GF-D8 (cell line): ENCODE results near the gene PRSS38.
"Not testable (repeated sequence)": the region's sequence is repeated elsewhere in the genome, so short reads cannot be mapped to it uniquely, and the experiment has no call there.

Experiments used
- DNase-seq: peaks from one replicate; lab custom pipeline; 2025; lab: John Stamatoyannopoulos, UW

PRSS38 gene

DNA sequence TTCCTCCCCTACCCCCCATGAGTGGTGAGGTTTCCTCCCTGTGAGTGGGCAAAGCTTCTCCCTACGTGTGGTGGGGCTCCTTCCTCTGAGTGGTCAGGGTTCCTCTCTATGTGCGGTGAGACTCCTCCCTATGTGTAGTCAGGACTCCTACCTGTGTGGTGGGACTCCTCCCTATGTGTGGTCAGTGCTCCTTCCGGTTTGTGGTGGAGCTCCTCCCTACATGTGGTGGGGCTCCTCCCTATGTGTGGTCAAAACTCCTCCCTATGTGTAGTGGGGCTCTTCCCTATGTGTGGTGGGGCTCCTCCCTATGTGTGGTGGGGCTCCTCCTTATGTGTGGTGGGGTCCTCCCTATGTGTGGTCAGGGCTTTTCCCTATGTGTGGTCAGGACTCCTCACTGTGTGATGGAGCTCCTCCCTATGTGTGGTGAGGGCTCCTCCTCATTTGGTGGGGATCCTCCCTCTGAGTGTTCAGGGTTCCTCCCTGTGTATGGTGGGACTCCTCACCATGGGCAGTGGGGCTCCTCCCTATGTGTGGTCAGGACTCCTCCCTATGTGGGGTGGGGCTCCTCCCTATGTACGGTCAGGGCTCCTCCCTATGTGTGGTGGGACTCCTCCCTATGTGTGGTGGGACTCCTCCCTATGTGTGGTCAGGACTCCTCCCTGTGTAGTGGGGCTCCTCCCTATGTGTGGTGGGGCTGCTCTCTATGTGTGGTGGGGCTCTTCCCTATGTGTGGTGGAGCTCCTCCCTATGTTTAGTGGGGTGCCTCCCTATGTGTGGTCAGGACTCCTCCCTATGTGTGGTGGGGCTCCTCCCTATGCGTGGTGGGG, 29.1 kb downstream of the PRSS38 start:
- DNase-seq = no peak

GRCh38 chr1:227845147-227845458, 29.6 kb downstream of the PRSS38 start:
- DNase-seq = no peak

DNA sequence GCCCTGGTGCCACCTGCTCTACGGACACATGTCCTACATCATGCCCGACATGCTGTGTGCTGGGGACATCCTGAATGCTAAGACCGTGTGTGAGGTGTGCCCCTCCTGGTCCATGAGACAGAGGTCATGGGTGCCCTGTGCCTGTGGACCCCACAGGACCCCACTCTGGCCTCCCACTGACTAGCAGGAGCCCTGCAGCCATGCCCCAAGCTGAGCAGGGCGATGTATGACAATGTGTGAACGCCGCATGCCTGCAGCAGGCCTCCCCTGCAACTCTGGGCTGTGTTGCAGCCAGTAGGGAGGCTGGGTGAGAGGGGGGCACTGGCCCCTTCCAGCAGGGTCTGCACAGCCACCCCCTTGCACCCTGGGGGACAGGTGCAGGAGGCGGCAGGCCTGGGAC, 30.0 kb downstream of the PRSS38 start:
- no peak for DNase-seq

DNA sequence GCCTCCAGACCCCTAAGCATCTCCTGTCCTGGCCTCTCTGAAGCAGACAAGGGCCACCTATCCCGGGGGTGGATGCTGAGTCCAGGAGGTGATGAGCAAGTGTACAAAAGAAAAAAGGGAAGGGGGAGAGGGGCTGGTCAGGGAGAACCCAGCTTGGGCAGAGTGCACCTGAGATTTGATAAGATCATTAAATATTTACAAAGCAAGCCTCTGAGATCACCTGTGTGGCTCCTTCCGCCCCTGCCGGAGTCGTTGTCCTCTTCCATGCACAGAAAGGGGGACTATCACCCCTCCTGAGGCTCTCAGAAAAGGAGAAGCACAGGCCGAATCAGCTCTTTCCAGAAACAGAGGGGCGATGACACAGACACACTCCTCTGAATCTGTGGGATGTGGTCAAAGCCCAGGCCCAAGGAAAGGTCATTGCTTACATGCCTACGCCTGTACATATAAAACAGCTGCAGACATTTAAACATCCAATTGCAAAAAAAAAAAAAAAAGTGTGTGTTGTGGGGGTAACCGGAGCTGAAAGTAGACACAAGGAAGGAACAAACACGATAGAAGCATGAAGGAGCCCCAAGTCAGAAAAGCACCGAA, 30.9 kb downstream of the PRSS38 start:
- DNase-seq = no peak

DNA sequence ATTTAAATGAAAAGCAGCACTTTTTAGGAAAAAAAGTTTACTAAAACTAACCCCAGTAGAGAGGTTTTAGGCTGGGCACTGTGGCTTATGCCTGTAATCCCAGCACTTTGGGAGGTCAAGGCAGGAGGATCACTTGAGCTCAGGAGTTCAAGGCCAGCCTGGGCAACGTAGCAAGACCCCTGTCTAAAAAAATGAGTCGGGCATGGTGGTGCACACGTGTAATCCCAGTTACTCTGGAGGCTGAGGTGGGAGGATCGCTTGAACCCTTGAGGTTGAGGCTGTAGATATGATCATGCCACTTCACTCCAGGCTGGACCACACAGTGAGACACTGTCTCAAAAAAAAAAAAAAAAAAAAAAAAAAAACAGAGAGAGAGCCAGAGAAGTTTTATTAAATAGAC, 31.6 kb downstream of the PRSS38 start:
- not testable (repeated sequence) for DNase-seq

DNA sequence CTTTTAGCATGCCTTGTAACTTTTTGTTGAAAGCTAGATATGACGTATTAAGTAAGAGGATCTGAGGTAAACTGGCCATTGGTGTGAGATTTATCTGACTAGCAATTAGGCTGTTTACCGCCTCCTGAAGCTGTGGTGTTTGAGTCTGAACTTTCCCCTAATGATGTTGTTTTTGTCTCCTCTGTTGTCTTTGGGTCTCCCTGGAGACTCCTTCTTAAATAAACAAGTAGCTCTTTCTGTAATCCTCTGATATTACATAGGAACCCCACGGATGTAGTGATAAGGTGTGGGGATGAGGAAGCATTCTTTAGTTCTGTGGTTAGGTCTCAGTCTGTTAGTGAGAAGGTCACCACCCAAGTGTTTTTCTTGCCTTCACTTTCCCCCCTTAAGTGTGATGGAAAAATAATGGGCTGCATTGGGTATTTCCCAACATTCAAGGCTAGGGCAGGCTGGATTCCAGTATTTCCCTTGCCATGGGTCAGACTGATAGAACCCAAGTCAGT, 33.0 kb downstream of the PRSS38 start:
- DNase-seq = no peak

DNA sequence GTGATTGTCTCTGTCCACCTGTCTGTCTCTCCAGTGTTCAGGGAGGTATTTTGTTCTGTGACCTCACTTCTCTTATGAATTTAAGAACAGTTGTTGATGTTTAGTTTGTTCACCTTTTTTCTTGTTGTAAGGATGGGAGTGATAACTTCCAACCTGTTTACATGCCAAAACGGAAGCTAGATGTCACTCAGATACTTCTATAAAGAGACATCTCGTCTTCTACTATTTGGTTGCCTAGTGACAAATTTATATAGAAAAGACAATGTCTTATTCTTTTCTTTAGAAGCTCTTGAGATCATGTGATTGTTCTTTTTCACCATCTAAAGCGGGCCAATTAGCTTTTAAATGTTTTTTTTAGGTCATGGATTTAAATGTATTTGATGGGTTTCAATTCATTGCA, 33.8 kb downstream of the PRSS38 start:
- no peak for DNase-seq

DNA sequence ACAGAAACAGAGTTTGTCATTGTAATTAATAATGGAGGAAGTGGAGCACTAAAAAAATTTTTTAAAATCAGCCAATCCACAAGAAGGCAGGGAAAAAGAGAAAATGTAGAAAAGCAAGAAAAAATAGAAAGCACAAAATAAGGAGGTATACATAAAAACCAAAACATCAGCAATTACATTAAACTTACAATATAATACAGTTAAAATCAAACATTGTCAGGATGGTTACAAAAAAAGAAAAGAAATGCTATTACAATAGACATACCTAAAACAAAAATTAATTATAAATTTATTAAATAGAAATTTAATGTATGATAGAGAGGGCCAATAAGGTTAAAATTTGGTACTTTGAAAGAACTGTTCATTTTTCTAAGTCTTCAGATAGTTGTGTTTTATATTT, 38.7 kb downstream of the PRSS38 start:
- DNase-seq = no peak

GRCh38 chr1:227855687-227856086, 40.2 kb downstream of the PRSS38 start:
- DNase-seq = no peak

DNA sequence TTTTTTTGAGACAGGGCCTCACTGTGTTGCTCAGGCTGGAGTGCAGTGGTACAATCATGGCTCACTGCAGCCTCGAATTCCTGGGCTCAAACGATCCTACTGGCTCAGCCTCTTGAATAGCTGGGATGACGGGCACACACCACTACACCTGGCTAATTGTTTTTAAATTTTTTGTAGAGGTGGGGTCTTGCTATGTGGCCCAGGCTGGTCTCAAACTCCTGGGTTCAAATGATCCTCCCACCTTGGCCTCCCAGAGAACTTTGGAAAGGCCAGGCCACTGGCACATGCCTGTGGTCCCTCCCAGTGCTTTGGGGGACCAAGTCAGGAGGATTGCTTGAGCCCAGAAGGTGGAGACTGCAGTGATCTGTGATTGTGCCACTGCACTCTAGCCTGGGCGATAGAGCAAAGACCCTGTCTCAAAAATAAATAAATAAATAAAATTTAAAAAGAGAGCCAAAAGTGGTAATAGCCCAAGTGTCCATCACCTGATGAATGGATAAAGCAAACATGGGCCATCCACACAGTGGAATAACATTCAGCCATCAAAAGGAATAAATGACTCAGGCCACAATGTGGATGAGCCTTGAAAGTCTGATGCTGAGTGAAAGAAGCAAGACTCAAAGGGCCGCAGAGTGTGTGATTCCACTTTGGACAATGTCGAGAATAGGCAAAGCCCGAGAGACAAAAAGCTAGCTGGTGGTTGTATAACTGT, 40.8 kb downstream of the PRSS38 start:
- DNase-seq = no peak

- no peak for DNase-seq
These were observed 49.4 kb downstream of the PRSS38 start for GRCh38 chr1:227864882-227865281.

DNA sequence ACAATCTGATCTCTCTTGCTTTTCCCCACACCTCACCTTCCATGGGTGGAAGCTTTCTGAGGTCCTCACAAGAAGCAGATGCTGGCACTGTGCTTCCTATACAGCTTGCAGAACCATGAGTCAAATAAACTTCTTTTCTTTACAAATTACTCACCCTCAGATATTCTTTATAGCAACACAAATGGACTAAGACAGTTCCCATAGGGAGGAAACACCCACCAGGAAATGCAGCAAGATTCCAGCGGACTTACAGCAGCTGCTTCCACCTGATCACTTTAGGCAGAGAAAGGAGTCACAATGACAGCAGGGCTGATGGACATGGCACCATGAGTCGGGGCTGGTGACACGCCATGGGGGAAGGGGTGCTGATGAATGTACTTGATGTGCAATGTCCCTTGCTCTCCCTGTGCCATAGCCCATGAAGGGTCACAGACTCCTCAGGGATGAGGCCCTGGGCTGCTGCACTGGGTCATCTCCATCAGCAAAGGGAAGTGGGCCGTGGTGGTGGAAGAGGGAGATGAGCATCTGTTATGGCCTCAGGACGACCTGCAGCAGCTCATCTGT, 53.9 kb downstream of the PRSS38 start:
- no peak for DNase-seq

- peak; percentile 40 for DNase-seq
These were observed 54.4 kb downstream of the PRSS38 start for GRCh38 chr1:227869851-227870305.

GRCh38 chr1:227870366-227870765, 54.9 kb downstream of the PRSS38 start:
- no peak for DNase-seq

- not testable (repeated sequence) for DNase-seq
These were observed 56.4 kb downstream of the PRSS38 start for GRCh38 chr1:227871892-227872291.

DNA sequence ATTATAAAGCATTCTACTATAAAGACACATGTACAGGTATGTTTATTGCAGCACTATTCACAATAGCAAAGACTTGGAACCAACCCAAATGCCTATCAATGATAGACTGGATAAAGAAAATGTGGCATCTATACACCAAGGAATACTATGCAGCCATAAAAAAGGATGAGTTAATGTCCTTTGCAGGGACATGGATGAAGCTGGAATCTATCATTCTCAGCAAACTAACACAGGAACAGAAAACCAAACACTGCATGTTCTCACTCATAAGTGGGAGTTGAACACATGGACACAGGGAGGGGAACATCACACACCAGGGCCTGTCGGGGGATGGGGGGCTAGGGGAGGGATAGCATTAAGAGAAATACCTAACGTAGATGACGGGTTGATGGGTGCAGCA, 62.3 kb downstream of the PRSS38 start:
- DNase-seq = not testable (repeated sequence)

DNA sequence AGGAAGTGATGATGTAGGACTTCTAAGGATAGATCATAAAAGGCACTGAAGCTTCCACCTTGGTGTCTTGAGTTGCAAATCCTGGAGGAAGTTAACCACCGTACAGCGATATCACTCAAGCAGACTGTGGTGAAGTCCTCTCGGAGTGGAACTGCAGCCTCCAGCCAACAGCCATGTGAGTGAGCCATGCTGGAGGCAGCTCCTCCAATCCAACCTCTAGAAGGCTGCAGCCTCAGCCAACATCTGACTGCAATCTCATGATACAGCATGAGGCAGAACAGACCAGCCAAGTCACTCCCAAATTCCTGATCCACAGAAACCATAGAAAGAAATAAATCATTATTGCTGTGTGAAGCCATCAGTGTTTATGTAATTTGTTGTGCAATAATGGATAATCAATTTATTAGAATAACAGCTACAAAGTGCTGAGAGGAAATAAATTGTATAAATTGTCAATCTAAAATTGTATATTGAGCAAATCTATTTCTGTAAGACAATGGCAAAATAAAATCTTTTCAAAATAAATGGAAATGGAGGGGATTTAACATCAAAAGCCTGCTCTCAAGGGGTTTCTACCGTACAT, 65.0 kb downstream of the PRSS38 start:
- no peak for DNase-seq

GRCh38 chr1:227883073-227883520, 67.6 kb downstream of the PRSS38 start:
- no peak for DNase-seq

DNA sequence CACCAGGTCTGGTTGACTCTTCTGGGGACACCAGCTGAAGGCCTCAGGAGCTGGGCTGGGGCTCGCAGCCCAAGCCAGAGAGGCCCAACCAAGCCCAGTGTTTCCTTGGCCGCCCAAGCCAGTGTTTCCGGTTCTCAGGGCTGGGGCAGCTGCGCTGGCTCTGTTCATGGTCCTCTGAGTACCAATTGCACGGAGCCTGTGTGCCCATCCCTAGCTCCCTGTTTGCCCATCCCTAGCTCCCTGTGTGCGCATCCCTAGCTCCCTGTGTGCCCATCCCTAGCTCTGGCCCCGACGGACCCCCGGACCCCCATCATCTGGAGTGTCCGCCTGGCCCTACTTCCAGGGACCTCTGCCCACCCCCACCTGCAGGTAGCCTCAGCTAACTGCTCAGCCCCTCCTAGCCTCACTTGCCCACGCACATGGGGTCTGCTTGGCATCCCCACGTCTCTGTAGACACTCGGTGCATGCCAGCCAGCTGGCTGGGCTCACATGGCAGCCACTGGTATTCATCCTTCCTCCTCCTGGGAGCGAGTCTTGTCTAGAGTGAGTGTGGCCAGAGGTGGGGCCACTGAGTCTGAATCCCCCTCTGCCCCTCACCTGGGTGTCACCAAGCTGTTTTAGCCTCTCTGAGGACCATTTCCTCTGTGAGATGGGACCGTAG, 68.3 kb downstream of the PRSS38 start:
- DNase-seq = no peak

GRCh38 chr1:227884370-227885134, 69.1 kb downstream of the PRSS38 start:
- no peak for DNase-seq

GRCh38 chr1:227885135-227885647, 69.7 kb downstream of the PRSS38 start:
- DNase-seq = no peak
